Amniotic epithelial cell (primary cell): ENCODE data around the gene TMPRSS7.

ENCODE experiments used
- DNase-seq: peaks from one replicate; pipeline ENCODE4 v3.0.0-alpha.2; 2010; ENCODE audit warnings: low read depth

Gene TMPRSS7

DNA sequence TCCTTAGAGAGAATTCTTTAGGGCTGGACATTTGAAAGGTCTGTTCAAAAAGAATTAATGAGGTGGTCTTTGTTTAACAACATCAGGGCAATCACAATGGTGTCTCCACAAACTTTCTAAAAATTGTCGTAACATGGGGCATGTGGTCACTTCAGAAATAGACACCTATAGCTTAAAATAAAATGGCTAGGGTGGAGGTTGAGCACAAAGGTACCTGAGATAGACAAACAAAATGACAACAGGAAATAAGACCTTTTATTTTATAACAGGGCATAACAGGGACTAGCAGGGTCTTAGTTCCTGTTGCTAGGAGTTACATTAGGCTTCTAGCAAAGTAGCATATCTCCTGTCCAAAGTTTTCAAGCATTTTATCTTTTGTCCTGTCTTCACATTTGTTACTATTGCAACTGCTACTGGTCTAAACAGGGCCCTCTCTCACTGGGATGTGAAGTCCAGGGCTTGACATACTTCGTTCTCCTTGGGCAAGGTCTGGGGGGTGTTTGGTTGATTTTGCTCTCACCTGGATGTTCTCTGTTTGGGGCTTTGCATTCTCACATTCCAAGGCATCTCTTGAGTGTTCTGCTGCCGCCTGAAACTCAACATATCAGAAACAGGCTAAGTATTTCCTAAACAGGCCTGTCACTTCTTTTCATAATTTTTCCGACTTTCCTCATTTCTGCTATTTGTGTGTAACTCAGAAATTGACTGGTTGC, 95.5 kb downstream of the TMPRSS7 start:
- no peak for DNase-seq

DNA sequence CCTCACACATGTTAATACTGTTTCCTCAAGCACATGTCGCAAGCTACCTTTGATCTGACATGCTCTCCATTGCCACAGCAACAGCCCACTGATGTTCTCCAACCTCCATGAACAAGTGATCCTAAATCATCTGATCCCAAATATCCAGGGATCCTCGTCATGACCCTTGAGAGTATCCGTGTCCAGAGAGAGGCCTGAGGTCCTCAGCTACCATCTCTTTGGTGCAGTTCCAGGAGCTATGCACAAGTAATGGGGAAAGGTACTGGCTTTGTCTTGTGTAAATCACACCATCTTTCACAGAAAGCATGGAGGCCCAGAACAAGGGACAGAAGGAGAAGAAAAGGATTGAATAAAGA, 96.1 kb downstream of the TMPRSS7 start:
- no peak for DNase-seq
